HG03135 (cell line): ENCODE measurements around the gene ATP6V0E2.
"Not testable (repeated sequence)": the region's sequence is repeated elsewhere in the genome, so short reads cannot be mapped to it uniquely, and the experiment has no call there.

Source experiments
- ATAC-seq: cut with Tn5 transposase; IDR thresholded peaks from one replicate; pipeline ENCODE4 v1.9.1; 2021; ENCODE audit warnings: mild to moderate bottlenecking, moderate library complexity; ENCODE audit not compliant: unreplicated experiment

The ATP6V0E2 gene

GRCh38 chr7:149877890-149878522 is 4.2 kb downstream of the ATP6V0E2 start:
- ATAC-seq = no peak

- ATAC-seq = no peak
Observed at GRCh38 chr7:149878523-149878921, 4.8 kb downstream of the ATP6V0E2 start.

GRCh38 chr7:149879271-149879743 is 5.5 kb downstream of the ATP6V0E2 start:
- ATAC-seq = no peak

DNA sequence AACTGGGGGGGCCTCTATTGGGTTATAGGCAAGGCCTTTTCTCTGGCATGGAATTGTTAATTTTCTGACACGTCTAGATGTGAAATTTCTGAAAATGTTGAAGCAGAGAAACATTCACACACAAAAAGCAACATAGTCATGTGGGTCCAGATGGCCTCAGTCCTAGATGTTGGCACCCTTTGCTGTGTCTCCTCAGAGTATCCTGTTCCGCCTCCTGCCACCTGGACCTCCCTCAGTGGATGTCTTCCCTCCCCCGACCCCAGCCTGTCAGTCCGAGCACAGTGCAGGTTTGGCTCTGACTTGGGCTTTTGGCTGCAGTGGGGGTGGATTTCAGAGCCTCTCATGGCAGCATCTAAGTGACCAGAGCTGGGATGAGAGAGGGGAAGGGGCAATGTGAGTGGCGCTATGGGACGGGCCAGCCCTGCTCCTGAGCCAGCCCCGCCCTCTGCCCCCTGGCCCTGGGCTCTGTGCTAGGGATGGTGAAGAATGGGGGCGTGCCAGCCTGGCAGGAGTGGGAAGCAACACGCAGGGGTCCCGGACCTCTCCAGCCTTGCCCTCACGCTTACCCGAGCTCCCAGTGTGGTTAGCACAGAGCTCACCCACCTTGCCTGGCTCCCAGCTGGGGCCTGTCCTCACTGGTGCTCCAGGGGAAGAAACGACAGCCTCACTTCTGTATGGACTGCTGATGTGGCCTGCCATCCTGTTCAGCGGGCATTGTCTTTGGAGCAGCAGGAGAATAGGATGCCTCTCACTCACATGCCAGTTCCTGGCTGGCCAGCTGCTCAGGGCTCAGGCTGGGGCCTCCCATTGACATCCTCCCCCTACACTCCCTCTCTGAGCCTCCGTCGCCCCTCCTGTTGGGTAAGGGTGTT is 6.2 kb downstream of the ATP6V0E2 start:
- ATAC-seq = no peak

DNA sequence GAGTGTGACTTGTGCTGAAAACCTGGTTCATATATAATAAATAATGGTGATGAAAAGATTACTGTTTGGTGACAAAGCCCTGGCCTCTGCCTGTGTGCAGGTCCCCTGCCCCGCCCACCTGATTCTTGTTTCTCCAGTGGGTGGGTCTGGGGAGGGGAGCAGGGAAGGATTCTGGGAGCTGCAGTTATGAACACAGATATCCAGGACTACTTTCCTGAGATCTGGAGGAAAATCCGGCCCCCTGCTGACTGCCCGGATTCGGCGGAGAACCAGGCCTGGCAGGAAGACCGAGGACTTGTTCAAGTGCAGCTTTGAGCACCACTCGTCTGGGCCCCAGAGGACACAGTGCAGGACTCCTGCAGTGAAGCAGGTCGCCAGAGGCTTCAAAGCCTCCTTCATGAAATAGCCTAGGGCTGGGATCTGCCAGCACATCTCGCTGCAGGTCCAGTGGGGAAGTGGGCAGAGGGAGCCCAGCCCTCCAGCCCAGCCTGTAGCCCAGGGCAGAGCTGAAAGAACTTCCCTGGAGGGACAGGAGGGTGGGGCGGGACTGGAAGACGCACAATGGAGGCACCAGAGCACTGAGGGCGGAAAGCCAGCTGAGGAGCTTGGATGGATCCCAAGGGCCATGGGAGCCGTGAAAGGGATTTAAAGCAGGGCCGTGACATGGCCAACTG is 7.0 kb downstream of the ATP6V0E2 start:
- no peak for ATAC-seq

DNA sequence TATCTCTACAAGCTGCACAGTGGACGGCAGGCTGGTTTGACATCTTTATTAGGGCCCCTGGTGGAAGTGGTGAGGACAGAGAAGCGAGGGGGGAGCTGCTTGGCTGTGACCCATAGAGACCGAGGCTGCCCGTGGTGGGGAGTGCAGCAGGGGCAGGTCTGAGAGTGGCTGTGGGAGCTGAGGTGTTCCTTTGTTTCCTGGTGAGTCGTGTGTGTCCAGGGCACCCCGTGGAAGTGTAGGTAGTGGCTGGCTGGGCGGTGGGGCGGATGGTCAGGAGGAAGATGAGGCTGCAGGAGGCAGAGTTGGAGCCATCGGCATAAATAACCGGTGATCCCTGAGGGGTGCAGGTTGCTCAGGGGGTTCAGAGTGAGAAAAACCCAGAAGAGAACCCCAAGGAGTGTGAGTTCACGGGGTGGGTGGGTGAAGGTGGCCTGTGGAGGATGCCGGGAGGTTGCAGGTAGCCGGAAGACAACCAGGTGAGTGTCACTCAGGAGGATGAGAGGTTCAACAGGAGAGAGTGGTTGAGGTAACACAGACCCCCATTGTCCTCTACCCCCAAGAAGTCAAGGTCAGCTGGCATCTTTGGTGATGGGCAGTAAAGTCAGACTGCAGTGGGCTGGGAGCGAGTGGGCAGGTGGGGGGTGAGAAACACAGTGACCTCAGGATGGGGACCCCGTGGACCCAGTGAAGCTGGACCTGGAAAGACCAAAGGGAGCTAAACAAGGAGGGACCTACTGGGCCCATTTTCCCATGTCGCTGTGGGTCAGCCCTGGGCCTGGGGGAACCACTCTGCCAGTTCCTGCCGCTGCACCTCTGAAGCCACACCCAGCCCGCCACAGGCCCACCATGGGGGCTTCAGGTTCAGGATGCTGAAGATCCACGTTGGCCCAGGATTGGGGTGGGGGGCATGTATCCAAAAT is 7.8 kb downstream of the ATP6V0E2 start:
- no peak for ATAC-seq

- no peak for ATAC-seq
Observed at GRCh38 chr7:149882248-149883047, 8.7 kb downstream of the ATP6V0E2 start.

- ATAC-seq = no peak
Observed at GRCh38 chr7:149883048-149883438, 9.3 kb downstream of the ATP6V0E2 start.

DNA sequence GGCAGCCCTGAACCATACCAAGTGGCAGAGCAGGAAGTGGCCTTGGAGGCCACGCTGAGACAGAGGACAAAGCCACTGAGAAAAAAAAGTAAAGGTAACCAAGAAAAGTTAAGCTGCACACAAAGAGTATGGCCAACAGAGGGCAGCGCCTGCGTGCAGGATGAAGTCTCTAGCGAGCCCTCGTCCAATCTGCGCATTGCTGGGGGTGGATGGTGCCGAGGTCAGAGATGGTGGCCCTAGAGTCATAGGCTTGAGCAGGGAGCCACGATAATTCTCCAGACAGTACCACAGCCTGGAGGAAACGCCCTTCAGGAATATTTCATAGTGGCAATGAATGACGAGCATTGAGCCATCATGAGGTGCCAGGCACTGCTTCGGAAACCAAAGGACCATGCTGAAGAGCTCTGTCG is 9.7 kb downstream of the ATP6V0E2 start:
- no peak for ATAC-seq

DNA sequence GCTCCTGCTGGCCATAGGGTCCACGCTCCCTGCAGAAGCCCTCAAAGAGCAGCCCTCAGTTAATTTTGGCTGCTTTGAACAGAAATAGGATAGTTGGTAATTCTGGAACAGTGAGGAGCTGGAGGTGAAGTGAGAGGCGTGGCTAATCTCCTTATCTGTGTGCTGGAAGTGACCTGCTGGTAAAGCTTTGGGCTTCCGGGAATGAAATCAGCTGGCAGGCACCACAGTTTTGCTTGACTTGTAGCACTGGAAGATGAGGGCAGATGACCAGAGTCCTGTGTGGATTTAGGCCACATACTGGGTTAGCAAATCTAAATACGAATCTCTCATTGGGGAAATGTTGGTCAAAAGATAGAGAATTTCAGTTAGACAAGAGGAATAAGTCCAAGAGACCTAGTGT is 10.2 kb downstream of the ATP6V0E2 start:
- ATAC-seq = no peak

DNA sequence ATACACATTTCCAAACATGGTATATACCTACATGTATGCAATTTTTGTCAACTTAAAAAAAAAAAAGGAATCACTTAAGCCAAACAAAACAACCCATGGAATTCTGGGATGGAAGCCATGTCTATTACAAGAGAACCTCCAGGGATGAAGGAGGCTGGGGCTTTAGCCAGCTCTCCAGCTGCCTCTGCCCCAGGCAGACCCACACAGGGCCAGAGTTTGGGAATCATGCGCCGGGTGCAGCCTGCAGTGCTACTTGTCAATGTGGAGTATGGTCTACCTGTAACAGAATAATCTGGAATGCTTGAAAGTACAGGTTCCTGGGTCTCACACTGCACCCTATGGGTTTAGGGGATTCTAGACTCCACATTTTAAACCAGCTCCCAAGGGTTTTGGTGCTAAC is 10.8 kb downstream of the ATP6V0E2 start:
- ATAC-seq = no peak

GRCh38 chr7:149885191-149886017 is 11.6 kb downstream of the ATP6V0E2 start:
- no peak for ATAC-seq

- no peak for ATAC-seq
Observed at GRCh38 chr7:149886018-149886415, 12.2 kb downstream of the ATP6V0E2 start.

- no peak for ATAC-seq
Observed at GRCh38 chr7:149887311-149887710, 13.5 kb downstream of the ATP6V0E2 start.

DNA sequence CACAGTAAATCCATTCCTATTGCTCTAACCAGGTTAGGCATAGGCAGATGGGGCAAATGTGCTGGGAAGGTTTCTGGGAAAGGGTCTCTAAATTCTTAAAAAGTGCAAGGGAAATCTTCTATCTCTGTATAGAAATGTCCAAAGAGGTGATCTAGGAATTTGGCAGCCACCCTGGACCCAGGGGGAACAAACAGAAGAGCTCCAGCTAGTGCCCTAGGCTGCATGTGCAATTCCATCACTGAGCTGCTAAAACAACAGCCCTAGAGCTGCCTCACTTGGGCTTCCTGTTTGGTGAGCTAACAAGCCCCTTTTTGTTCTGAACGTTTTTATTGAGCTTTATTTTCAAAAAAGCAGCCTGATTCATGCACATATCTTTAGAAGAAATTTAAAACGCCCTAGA is 16.9 kb downstream of the ATP6V0E2 start:
- ATAC-seq = not testable (repeated sequence)

- not testable (repeated sequence) for ATAC-seq
Observed at GRCh38 chr7:149894957-149895356, 21.2 kb downstream of the ATP6V0E2 start.

DNA sequence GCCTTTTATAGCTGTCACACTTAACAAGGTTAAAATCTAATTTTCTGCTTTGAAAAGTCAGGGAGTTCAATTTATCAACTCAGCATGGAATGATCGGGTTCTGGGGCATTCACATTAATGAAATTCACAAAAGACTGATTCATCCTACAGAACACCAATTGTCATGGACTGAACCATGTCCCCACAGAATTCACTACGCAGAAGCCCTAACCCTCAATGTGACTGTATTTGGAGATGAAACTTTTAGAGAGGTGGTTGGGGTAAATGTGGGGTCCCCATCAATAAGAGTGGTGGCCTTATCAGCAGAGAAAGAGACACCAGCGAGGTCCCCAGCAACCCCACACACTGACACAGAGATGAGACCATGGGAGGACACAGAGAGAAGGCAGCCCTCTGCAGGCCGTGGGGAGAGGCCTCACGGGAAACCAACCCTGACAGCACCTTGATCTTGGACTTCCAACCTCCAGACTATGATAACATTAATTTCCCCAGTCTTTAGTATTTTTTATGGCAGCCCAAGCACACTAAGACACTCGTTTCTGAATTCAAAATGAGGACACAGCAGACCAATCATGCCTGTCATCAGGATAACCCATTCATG is 34.1 kb downstream of the ATP6V0E2 start:
- not testable (repeated sequence) for ATAC-seq

DNA sequence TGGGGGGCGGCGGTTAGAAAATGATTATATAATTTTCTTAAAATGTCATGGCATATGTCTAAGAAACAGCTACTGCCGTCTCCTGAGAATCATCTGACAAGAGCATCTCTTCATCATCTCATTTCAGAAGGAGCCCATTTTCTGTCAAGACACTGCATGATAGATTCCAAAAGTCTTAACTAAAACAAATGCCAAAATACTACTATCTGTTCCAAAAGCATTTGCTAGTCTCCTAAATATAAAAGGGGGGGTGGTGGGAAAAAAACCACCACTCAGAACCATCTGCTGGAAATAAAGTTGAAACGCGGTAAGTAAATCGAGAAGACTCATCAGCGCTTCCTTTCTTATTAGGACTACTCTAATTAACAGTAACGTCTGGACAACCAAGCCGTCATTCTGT is 36.5 kb downstream of the ATP6V0E2 start:
- not testable (repeated sequence) for ATAC-seq
